Activated gamma-delta T cell treated with anti-CD3 and anti-CD28 coated beads, Interleukin-2, amount 50 U/mL, for 16 hours (primary cell): ENCODE measurements around the gene IL32.

Experiments used
- DNase-seq: peaks from one replicate; pipeline ENCODE4 v3.0.0-alpha.2; 2020; ENCODE audit warnings: low read depth

The IL32 gene

DNA sequence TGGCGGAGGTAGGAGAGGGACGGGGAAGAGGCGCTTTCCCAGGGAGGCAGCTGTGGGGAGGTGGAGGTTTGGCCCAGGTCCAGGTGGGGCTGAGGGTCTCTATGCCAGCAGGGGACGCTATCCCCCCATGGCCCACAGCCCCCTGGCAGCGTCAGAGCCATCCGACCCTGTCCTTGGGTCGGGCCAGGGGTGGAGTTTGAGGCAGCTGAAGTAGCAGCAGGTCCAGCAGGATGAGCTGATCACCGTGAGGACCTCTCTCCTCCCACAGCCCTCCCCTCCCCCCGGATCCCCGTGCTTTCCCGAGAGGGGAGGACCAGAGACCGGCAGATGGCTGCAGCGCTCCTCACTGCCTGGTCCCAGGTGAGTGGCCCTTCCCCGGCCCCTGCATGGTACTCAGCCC is 50.1 kb downstream of the IL32 start:
- DNase-seq, result no peak

- no peak for DNase-seq
These were observed 52.9 kb downstream of the IL32 start for GRCh38 chr16:3118204-3118790.

- DNase-seq, result no peak
These were observed 53.4 kb downstream of the IL32 start for GRCh38 chr16:3118846-3119245.
